ENCODE data around the gene NEGR1. TPM values are rescaled to one million over a fixed set of nuclear protein-coding genes. Genes with fewer than 3 reads are reported as not detected.

Gene NEGR1
- total RNA-seq, 1 experiment from 2014 or later: 2.9 TPM

DNA sequence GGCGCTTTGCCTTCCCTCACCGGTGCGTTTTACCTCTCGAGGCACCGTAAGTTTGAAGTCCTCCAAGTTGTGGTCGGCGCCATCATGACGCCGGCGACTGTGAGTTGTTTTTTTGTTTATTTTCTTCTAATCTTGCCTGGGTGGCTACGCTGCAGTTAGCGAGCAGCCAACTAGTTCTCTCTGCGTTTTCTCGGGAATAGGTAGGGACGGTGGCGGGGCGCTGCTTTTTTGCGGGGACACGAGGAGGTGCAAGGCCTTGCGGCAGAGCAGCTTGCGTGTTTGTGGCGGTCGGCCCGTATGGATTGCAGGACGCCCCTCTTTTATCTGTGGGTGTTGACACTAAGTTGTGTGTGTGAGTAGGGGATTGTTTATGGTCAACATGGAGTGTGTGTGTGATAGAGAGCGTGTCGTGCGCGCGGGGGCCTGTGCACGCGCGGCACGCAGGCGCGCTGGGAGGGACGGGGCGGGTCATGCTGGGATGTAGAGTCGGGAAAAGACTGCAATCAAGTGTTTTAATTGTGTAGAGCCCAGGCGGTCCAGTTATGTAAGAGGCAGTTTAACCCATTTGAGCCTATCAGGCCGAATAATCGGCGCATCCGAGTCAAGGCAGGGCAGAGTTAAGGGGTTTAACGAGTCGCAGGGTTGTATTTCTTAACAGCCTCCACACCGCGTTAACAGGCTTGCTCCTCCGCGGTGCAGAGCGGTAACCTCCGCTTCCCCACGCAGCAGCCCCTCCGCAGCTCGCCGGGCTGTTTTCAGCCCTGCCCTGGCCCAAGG, 1.2 kb upstream of the NEGR1 start:
- peak; percentile 34 for DNase-seq (ENCODE audit: low spot score)
- Mint-ChIP-seq H3K4me3 (no peak overlapping the region), H3K27ac (no peak overlapping the region), H3K4me1 (peaks cover 13% of the 10 kb centered on the region), H3K36me3 (no peaks in the 10 kb centered on the region), H3K27me3 (ENCODE audit: low read depth) (peaks cover 16% of the 10 kb centered on the region), H3K9me3 (no peaks in the 10 kb centered on the region)
- ATAC-seq: peak; percentile 26
- TF ChIP-seq CBFB (CRISPR knock-in tag; IDR thresholded peaks at IDR 0.05; ENCODE audit: low read depth): no peak
- no peak for TF ChIP-seq ZNF121 (CRISPR knock-in tag; IDR thresholded peaks at IDR 0.05)
- TF ChIP-seq, protein P1, sequence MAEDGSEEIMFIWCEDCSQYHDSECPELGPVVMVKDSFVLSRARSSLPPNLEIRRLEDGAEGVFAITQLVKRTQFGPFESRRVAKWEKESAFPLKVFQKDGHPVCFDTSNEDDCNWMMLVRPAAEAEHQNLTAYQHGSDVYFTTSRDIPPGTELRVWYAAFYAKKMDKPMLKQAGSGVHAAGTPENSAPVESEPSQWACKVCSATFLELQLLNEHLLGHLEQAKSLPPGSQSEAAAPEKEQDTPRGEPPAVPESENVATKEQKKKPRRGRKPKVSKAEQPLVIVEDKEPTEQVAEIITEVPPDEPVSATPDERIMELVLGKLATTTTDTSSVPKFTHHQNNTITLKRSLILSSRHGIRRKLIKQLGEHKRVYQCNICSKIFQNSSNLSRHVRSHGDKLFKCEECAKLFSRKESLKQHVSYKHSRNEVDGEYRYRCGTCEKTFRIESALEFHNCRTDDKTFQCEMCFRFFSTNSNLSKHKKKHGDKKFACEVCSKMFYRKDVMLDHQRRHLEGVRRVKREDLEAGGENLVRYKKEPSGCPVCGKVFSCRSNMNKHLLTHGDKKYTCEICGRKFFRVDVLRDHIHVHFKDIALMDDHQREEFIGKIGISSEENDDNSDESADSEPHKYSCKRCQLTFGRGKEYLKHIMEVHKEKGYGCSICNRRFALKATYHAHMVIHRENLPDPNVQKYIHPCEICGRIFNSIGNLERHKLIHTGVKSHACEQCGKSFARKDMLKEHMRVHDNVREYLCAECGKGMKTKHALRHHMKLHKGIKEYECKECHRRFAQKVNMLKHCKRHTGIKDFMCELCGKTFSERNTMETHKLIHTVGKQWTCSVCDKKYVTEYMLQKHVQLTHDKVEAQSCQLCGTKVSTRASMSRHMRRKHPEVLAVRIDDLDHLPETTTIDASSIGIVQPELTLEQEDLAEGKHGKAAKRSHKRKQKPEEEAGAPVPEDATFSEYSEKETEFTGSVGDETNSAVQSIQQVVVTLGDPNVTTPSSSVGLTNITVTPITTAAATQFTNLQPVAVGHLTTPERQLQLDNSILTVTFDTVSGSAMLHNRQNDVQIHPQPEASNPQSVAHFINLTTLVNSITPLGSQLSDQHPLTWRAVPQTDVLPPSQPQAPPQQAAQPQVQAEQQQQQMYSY (CRISPR knock-in tag; IDR thresholded peaks at IDR 0.05): no peak
- no peak for TF ChIP-seq GRHL2 (CRISPR knock-in tag; IDR thresholded peaks at IDR 0.05; ENCODE audit: insufficient replicate concordance, severe bottlenecking)
- no peak for TF ChIP-seq ELF4 (CRISPR knock-in tag; IDR thresholded peaks at IDR 0.05; ENCODE audit: low read depth)
- 0 out of 2 replicates have a peak, but pooled peaks have one; percentile 43 for TF ChIP-seq ETV6 (CRISPR knock-in tag; IDR thresholded peaks at IDR 0.05)
- TF ChIP-seq ZNF138 (CRISPR knock-in tag; conservative IDR thresholded peaks at IDR 0.05): no peak
- no peak for TF ChIP-seq SP1 (CRISPR knock-in tag; conservative IDR thresholded peaks at IDR 0.05)
- TF ChIP-seq ZNF423 (CRISPR knock-in tag; IDR thresholded peaks at IDR 0.05): no peak
- TF ChIP-seq TEAD1 (CRISPR knock-in tag; IDR thresholded peaks at IDR 0.05): peak; percentile 40; the same call in 1 of the 2 replicates
- TF ChIP-seq NFATC4 (CRISPR knock-in tag; IDR thresholded peaks at IDR 0.05): no peak
- TF ChIP-seq, protein P2, sequence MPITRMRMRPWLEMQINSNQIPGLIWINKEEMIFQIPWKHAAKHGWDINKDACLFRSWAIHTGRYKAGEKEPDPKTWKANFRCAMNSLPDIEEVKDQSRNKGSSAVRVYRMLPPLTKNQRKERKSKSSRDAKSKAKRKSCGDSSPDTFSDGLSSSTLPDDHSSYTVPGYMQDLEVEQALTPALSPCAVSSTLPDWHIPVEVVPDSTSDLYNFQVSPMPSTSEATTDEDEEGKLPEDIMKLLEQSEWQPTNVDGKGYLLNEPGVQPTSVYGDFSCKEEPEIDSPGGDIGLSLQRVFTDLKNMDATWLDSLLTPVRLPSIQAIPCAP (CRISPR knock-in tag; IDR thresholded peaks at IDR 0.05): no peak
- TF ChIP-seq, protein P3, sequence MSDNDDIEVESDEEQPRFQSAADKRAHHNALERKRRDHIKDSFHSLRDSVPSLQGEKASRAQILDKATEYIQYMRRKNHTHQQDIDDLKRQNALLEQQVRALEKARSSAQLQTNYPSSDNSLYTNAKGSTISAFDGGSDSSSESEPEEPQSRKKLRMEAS (CRISPR knock-in tag; IDR thresholded peaks at IDR 0.05): no peak
- TF ChIP-seq, protein P4, sequence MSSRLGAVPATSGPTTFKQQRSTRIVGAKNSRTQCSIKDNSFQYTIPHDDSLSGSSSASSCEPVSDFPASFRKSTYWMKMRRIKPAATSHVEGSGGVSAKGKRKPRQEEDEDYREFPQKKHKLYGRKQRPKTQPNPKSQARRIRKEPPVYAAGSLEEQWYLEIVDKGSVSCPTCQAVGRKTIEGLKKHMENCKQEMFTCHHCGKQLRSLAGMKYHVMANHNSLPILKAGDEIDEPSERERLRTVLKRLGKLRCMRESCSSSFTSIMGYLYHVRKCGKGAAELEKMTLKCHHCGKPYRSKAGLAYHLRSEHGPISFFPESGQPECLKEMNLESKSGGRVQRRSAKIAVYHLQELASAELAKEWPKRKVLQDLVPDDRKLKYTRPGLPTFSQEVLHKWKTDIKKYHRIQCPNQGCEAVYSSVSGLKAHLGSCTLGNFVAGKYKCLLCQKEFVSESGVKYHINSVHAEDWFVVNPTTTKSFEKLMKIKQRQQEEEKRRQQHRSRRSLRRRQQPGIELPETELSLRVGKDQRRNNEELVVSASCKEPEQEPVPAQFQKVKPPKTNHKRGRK (CRISPR knock-in tag; IDR thresholded peaks at IDR 0.05; ENCODE audit: borderline replicate concordance): no peak
- TF ChIP-seq, protein P5, sequence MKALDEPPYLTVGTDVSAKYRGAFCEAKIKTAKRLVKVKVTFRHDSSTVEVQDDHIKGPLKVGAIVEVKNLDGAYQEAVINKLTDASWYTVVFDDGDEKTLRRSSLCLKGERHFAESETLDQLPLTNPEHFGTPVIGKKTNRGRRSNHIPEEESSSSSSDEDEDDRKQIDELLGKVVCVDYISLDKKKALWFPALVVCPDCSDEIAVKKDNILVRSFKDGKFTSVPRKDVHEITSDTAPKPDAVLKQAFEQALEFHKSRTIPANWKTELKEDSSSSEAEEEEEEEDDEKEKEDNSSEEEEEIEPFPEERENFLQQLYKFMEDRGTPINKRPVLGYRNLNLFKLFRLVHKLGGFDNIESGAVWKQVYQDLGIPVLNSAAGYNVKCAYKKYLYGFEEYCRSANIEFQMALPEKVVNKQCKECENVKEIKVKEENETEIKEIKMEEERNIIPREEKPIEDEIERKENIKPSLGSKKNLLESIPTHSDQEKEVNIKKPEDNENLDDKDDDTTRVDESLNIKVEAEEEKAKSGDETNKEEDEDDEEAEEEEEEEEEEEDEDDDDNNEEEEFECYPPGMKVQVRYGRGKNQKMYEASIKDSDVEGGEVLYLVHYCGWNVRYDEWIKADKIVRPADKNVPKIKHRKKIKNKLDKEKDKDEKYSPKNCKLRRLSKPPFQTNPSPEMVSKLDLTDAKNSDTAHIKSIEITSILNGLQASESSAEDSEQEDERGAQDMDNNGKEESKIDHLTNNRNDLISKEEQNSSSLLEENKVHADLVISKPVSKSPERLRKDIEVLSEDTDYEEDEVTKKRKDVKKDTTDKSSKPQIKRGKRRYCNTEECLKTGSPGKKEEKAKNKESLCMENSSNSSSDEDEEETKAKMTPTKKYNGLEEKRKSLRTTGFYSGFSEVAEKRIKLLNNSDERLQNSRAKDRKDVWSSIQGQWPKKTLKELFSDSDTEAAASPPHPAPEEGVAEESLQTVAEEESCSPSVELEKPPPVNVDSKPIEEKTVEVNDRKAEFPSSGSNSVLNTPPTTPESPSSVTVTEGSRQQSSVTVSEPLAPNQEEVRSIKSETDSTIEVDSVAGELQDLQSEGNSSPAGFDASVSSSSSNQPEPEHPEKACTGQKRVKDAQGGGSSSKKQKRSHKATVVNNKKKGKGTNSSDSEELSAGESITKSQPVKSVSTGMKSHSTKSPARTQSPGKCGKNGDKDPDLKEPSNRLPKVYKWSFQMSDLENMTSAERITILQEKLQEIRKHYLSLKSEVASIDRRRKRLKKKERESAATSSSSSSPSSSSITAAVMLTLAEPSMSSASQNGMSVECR (CRISPR knock-in tag; IDR thresholded peaks at IDR 0.05; ENCODE audit: borderline replicate concordance): peak; percentile 60; the same call in 1 of the 2 replicates
- no peak for TF ChIP-seq ZNF416 (CRISPR knock-in tag; IDR thresholded peaks at IDR 0.05)
- TF ChIP-seq FOXK1 (CRISPR knock-in tag; IDR thresholded peaks at IDR 0.05): peak; percentile 27; the same call in 1 of the 2 replicates
- ChIA-PET CTCF (interaction anchor here (1.0 to 1.1 kb wide), 2 partner anchors 39 to 99 kb away, joined by 3 to 4 read pairs; no protein-coding TSS in a partner anchor), POLR2A (interaction anchor here (0.7 kb wide), 1 partner anchor 99 kb away, joined by 3 read pairs; no protein-coding TSS in a partner anchor)
